Keratinocyte (primary cell): ENCODE results near the gene LRRN4. TPM values are rescaled to one million over a fixed set of nuclear protein-coding genes. Genes with fewer than 3 reads are reported as not detected.

Experiments used
- DNase-seq: peaks from one replicate; pipeline ENCODE4 v3.0.0-alpha.2; 2011; ENCODE audit warnings: low read depth, missing footprints, low spot score
- FAIRE-seq: peaks from 2 replicates; lab custom pipeline; 2011; peaks lifted over from hg19 to GRCh38; lab: Jason Lieb, UNC
- H2AFZ ChIP-seq: 2 replicates; pipeline ENCODE4 v1.6.0; 2012; ENCODE audit warnings: low read length, control low read depth, inconsistent platforms; ENCODE audit not compliant: control insufficient read depth
- H3K27ac ChIP-seq: 2 replicates; pipeline ENCODE4 v1.5.1; 2011; ENCODE audit warnings: low read length; ENCODE audit not compliant: control insufficient read depth, insufficient read depth
- H3K27me3 ChIP-seq: 3 replicates; pipeline ENCODE4 v1.6.0; 2011; ENCODE audit warnings: low read length; ENCODE audit not compliant: control insufficient read depth, insufficient read depth; ENCODE audit errors: extremely low read depth
- H3K36me3 ChIP-seq, 2 experiments: 2 replicates in 1 of 2; 3 replicates in 1 of 2; pipeline ENCODE4 v1.5.1; 2011; ENCODE audit warnings: low read length in 2 of 2, mild to moderate bottlenecking in 1 of 2; ENCODE audit not compliant: control insufficient read depth in 2 of 2, insufficient read depth in 2 of 2; ENCODE audit errors: extremely low read depth in 1 of 2
- H3K4me1 ChIP-seq: 3 replicates; pipeline ENCODE4 v1.5.1; 2011; ENCODE audit warnings: low read length; ENCODE audit not compliant: control insufficient read depth, insufficient read depth; ENCODE audit errors: extremely low read depth
- H3K4me2 ChIP-seq: 3 replicates; pipeline ENCODE4 v1.6.0; 2011; ENCODE audit warnings: low read depth, low read length; ENCODE audit not compliant: control insufficient read depth, insufficient read depth; ENCODE audit errors: extremely low read depth
- H3K4me3 ChIP-seq, 3 experiments: fragments of 200-600 bp in 1 of 3; sonication (generic) in 1 of 3; 2 replicates in 2 of 3; 3 replicates in 1 of 3; pipeline ENCODE4 v1.5.1; 2011 to 2016; ENCODE audit warnings: low read length in 3 of 3, mild to moderate bottlenecking in 3 of 3, control low read depth in 2 of 3, inconsistent platforms in 1 of 3, low read depth in 1 of 3, mixed read lengths in 1 of 3, mixed run types in 1 of 3, moderate library complexity in 1 of 3; ENCODE audit not compliant: control insufficient read depth in 2 of 3, insufficient read depth in 2 of 3; ENCODE audit errors: extremely low read depth in 1 of 3
- H3K79me2 ChIP-seq: 2 replicates; pipeline ENCODE4 v1.6.0; 2012; ENCODE audit warnings: low read length; ENCODE audit not compliant: control insufficient read depth, insufficient read depth
- H3K9ac ChIP-seq: 3 replicates; pipeline ENCODE4 v1.6.0; 2011; ENCODE audit warnings: low read length; ENCODE audit not compliant: control insufficient read depth, insufficient read depth; ENCODE audit errors: extremely low read depth
- H3K9me1 ChIP-seq: 3 replicates; pipeline ENCODE4 v1.6.0; 2011; ENCODE audit warnings: low read length; ENCODE audit not compliant: control insufficient read depth, insufficient read depth; ENCODE audit errors: extremely low read depth
- H3K9me3 ChIP-seq: 2 replicates; pipeline ENCODE4 v1.5.1; 2012; ENCODE audit warnings: low read depth, low read length; ENCODE audit not compliant: control insufficient read depth
- H4K20me1 ChIP-seq: 3 replicates; pipeline ENCODE4 v1.6.0; 2011; ENCODE audit warnings: low read length; ENCODE audit not compliant: control insufficient read depth, insufficient read depth; ENCODE audit errors: extremely low read depth
- CTCF ChIP-seq, 3 experiments: IDR thresholded peaks in 1 of 3; conservative IDR thresholded peaks in 1 of 3; optimal IDR thresholded peaks in 1 of 3; 2 replicates in 2 of 3; 3 replicates in 1 of 3; pipeline versions ENCODE3 to v1.5.1; 2011; ENCODE audit warnings: low read length in 3 of 3, mild to moderate bottlenecking in 3 of 3, moderate library complexity in 2 of 3, control low read depth in 1 of 3, inconsistent platforms in 1 of 3; ENCODE audit not compliant: insufficient read depth in 2 of 3; ENCODE audit errors: extremely low read depth in 1 of 3
- EZH2 ChIP-seq: IDR thresholded peaks from one replicate; pipeline ENCODE4 v1.6.1; 2012; ENCODE audit warnings: inconsistent platforms, mild to moderate bottlenecking, low read length, moderate library complexity
- dilution Hi-C: fragments of 300-500 bp; cut with MboI; formaldehyde crosslinking; loops from one replicate; pipeline ENCODE4 v1.7.0; 2020; ENCODE audit warnings: low sequenced_read_pairs; ENCODE audit not compliant: extremely low pct_ligation_motif_present
- polyA plus RNA-seq, 5 experiments: library from polyadenylated mRNA; depleted of rRNA in 3 of 5; stranded (reverse) in 3 of 5; stranded (forward) in 1 of 5; unstranded in 1 of 5; fragments of >200 nt; gene quantifications; 1 replicate in 1 of 5; 2 replicates in 3 of 5; 3 replicates in 1 of 5; pipeline versions ENCODE4 v1.2.1 to v1.2.3, GENCODE V29; 2011 to 2012; ENCODE audit warnings: missing spikeins in 2 of 5, low read depth in 1 of 5, low replicate concordance in 1 of 5

The LRRN4 gene
- polyA plus RNA-seq, 1 donor (not counting 4 experiments of a cell fraction or from before 2014, with no cell fraction given), result 0.14 TPM

GRCh38 chr20:6070829-6071695 is 17.2 kb upstream of the LRRN4 start:
- no peak overlapping the region for H3K4me3 ChIP-seq
- peaks cover 21 to 33% of the 10 kb centered on the region in 2 experiments for H3K36me3 ChIP-seq
- no peaks in the 10 kb centered on the region for H3K27me3 ChIP-seq
- no peak for DNase-seq
- H4K20me1 ChIP-seq, result no peaks in the 10 kb centered on the region
- no peak overlapping the region for H3K9ac ChIP-seq
- dilution Hi-C loops, result no loop called here
- H3K79me2 ChIP-seq, result no peaks in the 10 kb centered on the region
- H3K4me2 ChIP-seq, result no peak overlapping the region
- H3K27ac ChIP-seq, result no peak overlapping the region
- TF ChIP-seq EZH2 (no peak), CTCF (optimal IDR thresholded peaks at IDR 0.05 in 1 of 3, IDR thresholded peaks at IDR 0.05 in 1 of 3, conservative IDR thresholded peaks at IDR 0.05 in 1 of 3; ENCODE audit: extremely low read depth in 1 of 3, insufficient read depth in 2 of 3, low read length in 3 of 3) (no peak)
- H3K9me3 ChIP-seq, result no peaks in the 10 kb centered on the region
- no peak overlapping the region for H2AFZ ChIP-seq
- peaks cover 2% of the 10 kb centered on the region for H3K9me1 ChIP-seq
- no peak for FAIRE-seq
- H3K4me1 ChIP-seq, result no peaks in the 10 kb centered on the region

GRCh38 chr20:6069669-6070068 is 15.8 kb upstream of the LRRN4 start:
- Histone ChIP-seq H3K4me3 (no peak overlapping the region), H3K79me2 (no peaks in the 10 kb centered on the region), H4K20me1 (no peaks in the 10 kb centered on the region), H3K9ac (no peak overlapping the region), H3K36me3 (peaks cover 13 to 30% of the 10 kb centered on the region in 2 experiments), H3K27me3 (no peaks in the 10 kb centered on the region), H3K4me2 (no peak overlapping the region), H3K9me1 (peaks cover 2% of the 10 kb centered on the region), H3K4me1 (no peaks in the 10 kb centered on the region), H3K27ac (no peak overlapping the region), H2AFZ (no peak overlapping the region), H3K9me3 (no peaks in the 10 kb centered on the region)
- dilution Hi-C loops, result no loop called here
- TF ChIP-seq EZH2 (no peak), CTCF (optimal IDR thresholded peaks at IDR 0.05 in 1 of 3, IDR thresholded peaks at IDR 0.05 in 1 of 3, conservative IDR thresholded peaks at IDR 0.05 in 1 of 3; ENCODE audit: extremely low read depth in 1 of 3, insufficient read depth in 2 of 3, low read length in 3 of 3) (no peak)
- FAIRE-seq (no peak), DNase-seq (no peak)
